Eye (tissue), 1 donor: ENCODE results near the gene ABCC10.
"Not testable (repeated sequence)": the region's sequence is repeated elsewhere in the genome, so short reads cannot be mapped to it uniquely, and the experiment has no call there.

Experiments
- DNase-seq: peaks from one replicate; pipeline ENCODE4 v3.0.0-alpha.2; 2015

Gene ABCC10

GRCh38 chr6:43427406-43428111 lies at the start of gene ABCC10:
Gene ABCC10, plus strand, starts transcription at chr6:43427541. Its CDS starts 438 bp downstream, at chr6:43427979.
- peak; percentile 97 for DNase-seq

GRCh38 chr6:43377710-43378229 lies 49.6 kb upstream of the ABCC10 start:
- no peak for DNase-seq

- DNase-seq = no peak
These were observed 48.7 kb upstream of the ABCC10 start for GRCh38 chr6:43378631-43379030.

- DNase-seq = not testable (repeated sequence)
These were observed 46.5 kb upstream of the ABCC10 start for GRCh38 chr6:43380858-43381257.

- no peak for DNase-seq
These were observed 44.2 kb upstream of the ABCC10 start for GRCh38 chr6:43383021-43383667.

GRCh38 chr6:43386492-43386891 lies 40.8 kb upstream of the ABCC10 start:
- DNase-seq = peak; percentile 39

GRCh38 chr6:43389730-43390295 lies 37.5 kb upstream of the ABCC10 start:
- DNase-seq = peak; percentile 73

GRCh38 chr6:43390753-43391439 lies 36.4 kb upstream of the ABCC10 start:
- not testable (repeated sequence) for DNase-seq

- DNase-seq = no peak
These were observed 35.8 kb upstream of the ABCC10 start for GRCh38 chr6:43391440-43392031.

- DNase-seq = not testable (repeated sequence)
These were observed 34.2 kb upstream of the ABCC10 start for GRCh38 chr6:43393133-43393532.

- DNase-seq = no peak
These were observed 33.7 kb upstream of the ABCC10 start for GRCh38 chr6:43393602-43394001.

GRCh38 chr6:43394982-43395381 lies 32.4 kb upstream of the ABCC10 start:
- DNase-seq = no peak

GRCh38 chr6:43395776-43396175 lies 31.6 kb upstream of the ABCC10 start:
- no peak for DNase-seq

GRCh38 chr6:43396408-43397149 lies 30.8 kb upstream of the ABCC10 start:
- DNase-seq = no peak

- DNase-seq = no peak
These were observed 27.3 kb upstream of the ABCC10 start for GRCh38 chr6:43399932-43400487.

- no peak for DNase-seq
These were observed 25.6 kb upstream of the ABCC10 start for GRCh38 chr6:43401730-43402129.

GRCh38 chr6:43402820-43403219 lies 24.5 kb upstream of the ABCC10 start:
- no peak for DNase-seq

- DNase-seq = no peak
These were observed 22.0 kb upstream of the ABCC10 start for GRCh38 chr6:43405354-43405753.

- DNase-seq = no peak
These were observed 20.0 kb upstream of the ABCC10 start for GRCh38 chr6:43407296-43407695.

GRCh38 chr6:43408259-43408658 lies 19.1 kb upstream of the ABCC10 start:
- no peak for DNase-seq

- not testable (repeated sequence) for DNase-seq
These were observed 16.6 kb upstream of the ABCC10 start for GRCh38 chr6:43410776-43411175.

- no peak for DNase-seq
These were observed 14.8 kb upstream of the ABCC10 start for GRCh38 chr6:43412541-43412940.
